Breast epithelium (tissue), 3 donors: ENCODE data around the gene PTGS2.

Experiments
- POLR2AphosphoS5 ChIP-seq, 3 donors: sonication (generic); formaldehyde crosslinking; IDR thresholded peaks; one replicate each; pipeline ENCODE4 v1.6.1; 2017; ENCODE audit warnings: antibody characterized with exemption in 3 of 3
- TF ChIP-seq, protein P1 (sequence below), 3 donors: fragments of 450-650 bp; IDR thresholded peaks; one replicate each; pipeline ENCODE4 v1.5.1; 2016 to 2017; ENCODE audit warnings: antibody characterized with exemption in 3 of 3, mild to moderate bottlenecking in 3 of 3, moderate library complexity in 3 of 3

DNA sequence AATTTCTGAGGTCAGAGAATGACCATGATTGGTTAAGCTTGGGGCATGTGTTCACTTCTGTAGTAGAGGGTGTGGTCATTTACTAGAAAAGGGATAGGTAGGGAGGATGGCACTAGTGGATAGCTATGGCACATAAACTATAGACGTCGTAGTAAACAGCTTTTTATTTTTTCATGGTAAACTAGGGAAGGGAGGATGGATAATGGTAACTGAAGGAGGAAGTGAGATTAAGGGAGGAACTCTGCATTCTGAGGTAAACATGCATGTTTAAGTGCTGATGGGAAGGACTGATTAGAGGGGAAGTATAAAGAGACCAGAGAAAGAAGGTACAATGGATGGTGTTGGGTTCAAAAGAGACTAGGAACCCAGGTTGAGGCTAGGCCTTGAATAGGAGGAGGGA is 26.9 kb downstream of the PTGS2 start:
- TF ChIP-seq POLR2AphosphoS5 (IDR thresholded peaks at IDR 0.05) = no peak
- TF ChIP-seq, protein P1, sequence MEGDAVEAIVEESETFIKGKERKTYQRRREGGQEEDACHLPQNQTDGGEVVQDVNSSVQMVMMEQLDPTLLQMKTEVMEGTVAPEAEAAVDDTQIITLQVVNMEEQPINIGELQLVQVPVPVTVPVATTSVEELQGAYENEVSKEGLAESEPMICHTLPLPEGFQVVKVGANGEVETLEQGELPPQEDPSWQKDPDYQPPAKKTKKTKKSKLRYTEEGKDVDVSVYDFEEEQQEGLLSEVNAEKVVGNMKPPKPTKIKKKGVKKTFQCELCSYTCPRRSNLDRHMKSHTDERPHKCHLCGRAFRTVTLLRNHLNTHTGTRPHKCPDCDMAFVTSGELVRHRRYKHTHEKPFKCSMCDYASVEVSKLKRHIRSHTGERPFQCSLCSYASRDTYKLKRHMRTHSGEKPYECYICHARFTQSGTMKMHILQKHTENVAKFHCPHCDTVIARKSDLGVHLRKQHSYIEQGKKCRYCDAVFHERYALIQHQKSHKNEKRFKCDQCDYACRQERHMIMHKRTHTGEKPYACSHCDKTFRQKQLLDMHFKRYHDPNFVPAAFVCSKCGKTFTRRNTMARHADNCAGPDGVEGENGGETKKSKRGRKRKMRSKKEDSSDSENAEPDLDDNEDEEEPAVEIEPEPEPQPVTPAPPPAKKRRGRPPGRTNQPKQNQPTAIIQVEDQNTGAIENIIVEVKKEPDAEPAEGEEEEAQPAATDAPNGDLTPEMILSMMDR (IDR thresholded peaks at IDR 0.05) = no peak
